SK-N-SH (cell line): Measurements from ENCODE around the gene SFXN5.

Experiments
- NFIC ChIP-seq: IDR thresholded peaks from 2 replicates; pipeline ENCODE4 v1.4.0; 2012; ENCODE audit warnings: borderline replicate concordance
- RFX5 ChIP-seq: IDR thresholded peaks from 2 replicates; pipeline ENCODE4 v1.6.1; 2012; ENCODE audit warnings: mild to moderate bottlenecking, improper control_type of control experiment, low read length
- SMC3 ChIP-seq: IDR thresholded peaks from 2 replicates; pipeline ENCODE4 v1.6.1; 2012; ENCODE audit warnings: low read depth, low read length, improper control_type of control experiment
- TF ChIP-seq, protein P1 (sequence below): fragments of 200-600 bp; sonication (generic); IDR thresholded peaks from 2 replicates; pipeline ENCODE4 v1.6.1; 2017; ENCODE audit warnings: antibody characterized with exemption, mild to moderate bottlenecking, moderate library complexity
- TF ChIP-seq, protein P2 (sequence below): fragments of 150-350 bp; IDR thresholded peaks from 2 replicates; pipeline ENCODE4 v1.6.1; 2017; ENCODE audit warnings: antibody characterized with exemption, low read length, low read depth, borderline replicate concordance
- TF ChIP-seq, protein P3 (sequence below): fragments of 150-350 bp; IDR thresholded peaks from 2 replicates; pipeline ENCODE4 v1.6.1; 2016; ENCODE audit warnings: mild to moderate bottlenecking, low read depth, low read length
- TF ChIP-seq, protein P4 (sequence below): IDR thresholded peaks from 2 replicates; pipeline ENCODE4 v1.4.0; 2012; ENCODE audit warnings: low read depth

DNA sequence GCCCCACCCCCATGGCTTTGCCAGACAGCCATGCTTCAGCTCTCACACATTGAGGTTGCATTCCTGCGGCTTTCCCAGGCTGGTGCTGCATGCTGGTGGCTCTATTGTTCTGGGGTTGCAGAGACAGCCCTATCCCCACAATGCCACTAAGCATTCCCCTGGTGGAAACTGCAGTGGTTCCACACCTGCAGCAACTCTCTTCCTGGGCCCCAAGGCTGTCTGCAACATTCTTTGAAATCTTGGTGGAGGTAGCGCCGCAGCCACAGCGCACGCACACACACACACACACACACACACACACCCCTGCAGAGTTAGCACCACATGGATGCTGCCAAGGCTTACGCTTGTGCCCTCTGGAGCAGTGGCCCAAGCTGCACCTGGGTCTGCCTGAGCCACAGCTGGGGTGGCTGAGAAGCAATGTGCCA, 21.4 kb downstream of the SFXN5 start:
- TF ChIP-seq SMC3: no peak
- TF ChIP-seq, protein P1, sequence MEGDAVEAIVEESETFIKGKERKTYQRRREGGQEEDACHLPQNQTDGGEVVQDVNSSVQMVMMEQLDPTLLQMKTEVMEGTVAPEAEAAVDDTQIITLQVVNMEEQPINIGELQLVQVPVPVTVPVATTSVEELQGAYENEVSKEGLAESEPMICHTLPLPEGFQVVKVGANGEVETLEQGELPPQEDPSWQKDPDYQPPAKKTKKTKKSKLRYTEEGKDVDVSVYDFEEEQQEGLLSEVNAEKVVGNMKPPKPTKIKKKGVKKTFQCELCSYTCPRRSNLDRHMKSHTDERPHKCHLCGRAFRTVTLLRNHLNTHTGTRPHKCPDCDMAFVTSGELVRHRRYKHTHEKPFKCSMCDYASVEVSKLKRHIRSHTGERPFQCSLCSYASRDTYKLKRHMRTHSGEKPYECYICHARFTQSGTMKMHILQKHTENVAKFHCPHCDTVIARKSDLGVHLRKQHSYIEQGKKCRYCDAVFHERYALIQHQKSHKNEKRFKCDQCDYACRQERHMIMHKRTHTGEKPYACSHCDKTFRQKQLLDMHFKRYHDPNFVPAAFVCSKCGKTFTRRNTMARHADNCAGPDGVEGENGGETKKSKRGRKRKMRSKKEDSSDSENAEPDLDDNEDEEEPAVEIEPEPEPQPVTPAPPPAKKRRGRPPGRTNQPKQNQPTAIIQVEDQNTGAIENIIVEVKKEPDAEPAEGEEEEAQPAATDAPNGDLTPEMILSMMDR: no peak
- TF ChIP-seq, protein P2, sequence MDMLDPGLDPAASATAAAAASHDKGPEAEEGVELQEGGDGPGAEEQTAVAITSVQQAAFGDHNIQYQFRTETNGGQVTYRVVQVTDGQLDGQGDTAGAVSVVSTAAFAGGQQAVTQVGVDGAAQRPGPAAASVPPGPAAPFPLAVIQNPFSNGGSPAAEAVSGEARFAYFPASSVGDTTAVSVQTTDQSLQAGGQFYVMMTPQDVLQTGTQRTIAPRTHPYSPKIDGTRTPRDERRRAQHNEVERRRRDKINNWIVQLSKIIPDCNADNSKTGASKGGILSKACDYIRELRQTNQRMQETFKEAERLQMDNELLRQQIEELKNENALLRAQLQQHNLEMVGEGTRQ: no peak
- TF ChIP-seq NFIC: no peak
- TF ChIP-seq RFX5: no peak
- TF ChIP-seq, protein P3, sequence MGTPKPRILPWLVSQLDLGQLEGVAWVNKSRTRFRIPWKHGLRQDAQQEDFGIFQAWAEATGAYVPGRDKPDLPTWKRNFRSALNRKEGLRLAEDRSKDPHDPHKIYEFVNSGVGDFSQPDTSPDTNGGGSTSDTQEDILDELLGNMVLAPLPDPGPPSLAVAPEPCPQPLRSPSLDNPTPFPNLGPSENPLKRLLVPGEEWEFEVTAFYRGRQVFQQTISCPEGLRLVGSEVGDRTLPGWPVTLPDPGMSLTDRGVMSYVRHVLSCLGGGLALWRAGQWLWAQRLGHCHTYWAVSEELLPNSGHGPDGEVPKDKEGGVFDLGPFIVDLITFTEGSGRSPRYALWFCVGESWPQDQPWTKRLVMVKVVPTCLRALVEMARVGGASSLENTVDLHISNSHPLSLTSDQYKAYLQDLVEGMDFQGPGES: no peak
- TF ChIP-seq, protein P4, sequence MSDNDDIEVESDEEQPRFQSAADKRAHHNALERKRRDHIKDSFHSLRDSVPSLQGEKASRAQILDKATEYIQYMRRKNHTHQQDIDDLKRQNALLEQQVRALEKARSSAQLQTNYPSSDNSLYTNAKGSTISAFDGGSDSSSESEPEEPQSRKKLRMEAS: no peak
